SK-N-SH (cell line): ENCODE measurements around the gene AGT. TPM values are rescaled to one million over a fixed set of nuclear protein-coding genes. Genes with fewer than 3 reads are reported as not detected.

ENCODE experiments used
- CTCF ChIA-PET: fragments of 300-600, 350-600 bp; formaldehyde crosslinking; extraction: SDS; loops from one replicate; lab custom pipeline; 2021; lab: Yijun Ruan, JAX
- POLR2A ChIA-PET: fragments of 350-600 bp; sonication (Branson Sonifier 250); formaldehyde crosslinking; extraction: SDS; loops from one replicate; lab custom pipeline; 2020; ENCODE audit warnings: antibody characterized with exemption, inconsistent platforms; lab: Yijun Ruan, JAX
- DNase-seq: peaks from one replicate; pipeline ENCODE4 v3.0.0; 2012
- H2AFZ ChIP-seq: fragments of 200-600 bp; sonication (generic); 2 replicates; pipeline ENCODE4 v1.8.1; 2016; ENCODE audit warnings: antibody characterized with exemption, mild to moderate bottlenecking, low read depth
- H3F3A ChIP-seq: fragments of 200-600 bp; sonication (generic); replicated peaks from 2 replicates; pipeline ENCODE3; 2016; ENCODE audit warnings: antibody characterized with exemption, mild to moderate bottlenecking; ENCODE audit not compliant: insufficient read depth
- H3K27ac ChIP-seq, 2 experiments: fragments of 200-500 bp in 1 of 2; fragments of 200-600 bp in 1 of 2; sonication (Bioruptor generic) in 1 of 2; sonication (generic), shearing (Covaris generic) in 1 of 2; 2 replicates each; pipeline versions ENCODE4 v1.5.1 to v1.6.1; 2014 to 2016; ENCODE audit warnings: low read depth in 2 of 2, inconsistent platforms in 1 of 2, low read length in 1 of 2, mild to moderate bottlenecking in 1 of 2, mixed read lengths in 1 of 2
- H3K27me3 ChIP-seq: fragments of 200-600 bp; sonication (generic), shearing (Covaris generic); 2 replicates; pipeline ENCODE4 v1.6.1; 2016; ENCODE audit warnings: mixed run types; ENCODE audit not compliant: insufficient read depth
- H3K36me3 ChIP-seq, 2 experiments: fragments of 200-500 bp in 1 of 2; fragments of 200-600 bp in 1 of 2; sonication (Bioruptor generic) in 1 of 2; sonication (generic) in 1 of 2; replicated peaks in 1 of 2; 2 replicates each; pipeline versions ENCODE3 to v1.5.1; 2014 to 2016; ENCODE audit warnings: low read length in 1 of 2, mild to moderate bottlenecking in 1 of 2; ENCODE audit not compliant: insufficient read depth in 2 of 2, control insufficient read depth in 1 of 2
- H3K4me1 ChIP-seq, 2 experiments: fragments of 200-500 bp in 1 of 2; fragments of 200-600 bp in 1 of 2; sonication (Bioruptor generic) in 1 of 2; sonication (generic), shearing (Covaris generic) in 1 of 2; 2 replicates each; pipeline versions ENCODE4 v1.5.1 to v1.6.1; 2014 to 2016; ENCODE audit warnings: low read depth in 1 of 2, low read length in 1 of 2, mixed run types in 1 of 2; ENCODE audit not compliant: insufficient read depth in 2 of 2, control insufficient read depth in 1 of 2
- H3K4me2 ChIP-seq: fragments of 200-600 bp; sonication (generic), shearing (Covaris generic); 2 replicates; pipeline ENCODE4 v1.6.1; 2017; ENCODE audit warnings: mixed run types
- H3K4me3 ChIP-seq, 2 experiments: fragments of 200-500 bp in 1 of 2; fragments of 200-600 bp in 1 of 2; sonication (Bioruptor generic) in 1 of 2; sonication (generic), shearing (Covaris generic) in 1 of 2; 2 replicates each; pipeline versions ENCODE4 v1.5.1 to v1.8.1; 2014 to 2016; ENCODE audit warnings: low read depth in 2 of 2, inconsistent platforms in 1 of 2, low read length in 1 of 2, mild to moderate bottlenecking in 1 of 2, mixed read lengths in 1 of 2, moderate library complexity in 1 of 2
- H3K79me2 ChIP-seq: fragments of 200-600 bp; sonication (generic); 2 replicates; pipeline ENCODE4 v1.8.1; 2017; ENCODE audit warnings: mild to moderate bottlenecking; ENCODE audit not compliant: insufficient read depth
- H3K9ac ChIP-seq: fragments of 200-600 bp; sonication (generic); 2 replicates; pipeline ENCODE4 v1.6.1; 2017; ENCODE audit warnings: mixed run types
- H3K9me2 ChIP-seq: fragments of 200-600 bp; sonication (generic); 2 replicates; pipeline ENCODE4 v1.6.1; 2017; ENCODE audit warnings: mixed run types
- H3K9me3 ChIP-seq: fragments of 200-600 bp; sonication (generic); 2 replicates; pipeline ENCODE4 v1.6.1; 2017; ENCODE audit warnings: mixed run types, mild to moderate bottlenecking, moderate library complexity
- H4K20me1 ChIP-seq: fragments of 200-600 bp; sonication (generic); 2 replicates; pipeline ENCODE4 v1.6.1; 2017; ENCODE audit warnings: mild to moderate bottlenecking, mixed run types; ENCODE audit not compliant: insufficient read depth
- EP300 ChIP-seq, 2 experiments: IDR thresholded peaks; 2 replicates each; pipeline versions ENCODE4 v1.4.0 to v1.6.1; 2012; ENCODE audit warnings: borderline replicate concordance in 1 of 2, low read depth in 1 of 2, low read length in 1 of 2
- EZH2phosphoT487 ChIP-seq: fragments of 200-600 bp; sonication (generic); IDR thresholded peaks from 2 replicates; pipeline ENCODE4 v1.6.1; 2017; ENCODE audit warnings: low read depth, mixed run types, mild to moderate bottlenecking, antibody characterized with exemption, moderate library complexity, borderline replicate concordance
- FOSL2 ChIP-seq: IDR thresholded peaks from 2 replicates; pipeline ENCODE4 v1.4.0; 2012; ENCODE audit warnings: low read depth, mild to moderate bottlenecking, moderate library complexity, borderline replicate concordance
- FOXM1 ChIP-seq: IDR thresholded peaks from 2 replicates; pipeline ENCODE4 v1.4.0; 2012; ENCODE audit warnings: low read depth, mild to moderate bottlenecking
- GABPA ChIP-seq: IDR thresholded peaks from 2 replicates; pipeline ENCODE4 v1.4.0; 2012; ENCODE audit warnings: low read depth, mild to moderate bottlenecking
- GATA2 ChIP-seq: sonication (generic); formaldehyde crosslinking; IDR thresholded peaks from 2 replicates; pipeline ENCODE4 v1.5.0; 2020; ENCODE audit warnings: mild to moderate bottlenecking, missing genetic modification reagents
- MEF2A ChIP-seq: IDR thresholded peaks from 2 replicates; pipeline ENCODE4 v1.4.0; 2012; ENCODE audit warnings: low read depth, borderline replicate concordance
- MXI1 ChIP-seq: IDR thresholded peaks from 2 replicates; pipeline ENCODE4 v1.6.1; 2012; ENCODE audit warnings: mild to moderate bottlenecking, low read depth, low read length, improper control_type of control experiment
- NFIC ChIP-seq: IDR thresholded peaks from 2 replicates; pipeline ENCODE4 v1.4.0; 2012; ENCODE audit warnings: borderline replicate concordance
- NRF1 ChIP-seq: IDR thresholded peaks from 2 replicates; pipeline ENCODE4 v1.6.1; 2012; ENCODE audit warnings: low read depth, mild to moderate bottlenecking, low read length
- POLR2AphosphoS5 ChIP-seq: IDR thresholded peaks from 2 replicates; pipeline ENCODE4 v1.6.1; 2012; ENCODE audit warnings: low read depth, low read length
- RAD21 ChIP-seq: IDR thresholded peaks from 2 replicates; pipeline ENCODE4 v1.6.1; 2012; ENCODE audit warnings: mild to moderate bottlenecking, low read length
- RCOR1 ChIP-seq: fragments of 150-350 bp; IDR thresholded peaks from 2 replicates; pipeline ENCODE4 v1.6.1; 2017; ENCODE audit warnings: antibody characterized with exemption, low read length
- RFX5 ChIP-seq: IDR thresholded peaks from 2 replicates; pipeline ENCODE4 v1.6.1; 2012; ENCODE audit warnings: mild to moderate bottlenecking, improper control_type of control experiment, low read length
- RXRA ChIP-seq: IDR thresholded peaks from 2 replicates; pipeline ENCODE4 v1.4.0; 2012; ENCODE audit warnings: low read depth, mild to moderate bottlenecking, borderline replicate concordance
- SIN3A ChIP-seq: IDR thresholded peaks from 2 replicates; pipeline ENCODE4 v1.6.1; 2012; ENCODE audit warnings: low read depth, mild to moderate bottlenecking, low read length, moderate library complexity, borderline replicate concordance
- SMC3 ChIP-seq: IDR thresholded peaks from 2 replicates; pipeline ENCODE4 v1.6.1; 2012; ENCODE audit warnings: low read depth, low read length, improper control_type of control experiment
- TCF12 ChIP-seq: IDR thresholded peaks from 2 replicates; pipeline ENCODE4 v1.4.0; 2012
- TEAD4 ChIP-seq: IDR thresholded peaks from 2 replicates; pipeline ENCODE4 v1.4.0; 2012; ENCODE audit warnings: mild to moderate bottlenecking, borderline replicate concordance; ENCODE audit not compliant: insufficient read depth
- USF1 ChIP-seq: IDR thresholded peaks from 2 replicates; pipeline ENCODE4 v1.4.0; 2012; ENCODE audit warnings: low read depth, borderline replicate concordance
- YY1 ChIP-seq: IDR thresholded peaks from 2 replicates; pipeline ENCODE4 v1.4.0; 2012; ENCODE audit warnings: low read depth, mild to moderate bottlenecking
- WGBS: methylation state at CpG from one replicate; pipeline ENCODE4 v1.1.6; 2017; ENCODE audit warnings: low lambda C conversion rate; 5-methylcytosine and 5-hydroxymethylcytosine counted together
- polyA plus RNA-seq, 3 experiments: library from polyadenylated mRNA; depleted of rRNA; stranded (reverse); fragments of >200 nt; gene quantifications; 2 replicates each; pipeline ENCODE4 v1.2.3, GENCODE V29; 2012

AGT gene
- polyA plus RNA-seq, 1 of the 3 experiments (the other 2 are of a cell fraction): 0.39 TPM

- Histone ChIP-seq H3K9me3 (no peaks in the 10 kb centered on the region), H3K27me3 (no peaks in the 10 kb centered on the region), H3K79me2 (no peaks in the 10 kb centered on the region), H4K20me1 (no peaks in the 10 kb centered on the region), H3K27ac (no peak overlapping the region), H3K4me2 (no peak overlapping the region), H3K4me3 (no peak overlapping the region), H3K4me1 (no peaks in the 10 kb centered on the region), H3K36me3 (peaks cover 0 to 11% of the 10 kb centered on the region in 2 experiments), H3K9me2 (no peaks in the 10 kb centered on the region), H3K9ac (no peak overlapping the region), H2AFZ (no peak overlapping the region), H3F3A (no peaks in the 10 kb centered on the region)
- no peak for TF ChIP-seq FOXM1
- DNase-seq: no peak
- 95% methylated on average over 14 of the region's 14 CpGs for WGBS
- ChIA-PET CTCF (interaction anchor here (1.1 kb wide), 1 partner anchor 37 kb away, joined by 4 read pairs; no protein-coding TSS in a partner anchor), POLR2A (no interaction called here)
Observed at GRCh38 chr1:230698130-230698529, 15.8 kb downstream of the AGT start.

- Histone ChIP-seq H3K9ac (no peak overlapping the region), H3K79me2 (no peaks in the 10 kb centered on the region), H3F3A (no peaks in the 10 kb centered on the region), H3K27me3 (no peaks in the 10 kb centered on the region), H3K9me3 (no peaks in the 10 kb centered on the region), H4K20me1 (no peaks in the 10 kb centered on the region), H3K36me3 (peaks cover 7 to 17% of the 10 kb centered on the region in 2 experiments), H3K4me1 (no peaks in the 10 kb centered on the region), H3K27ac (no peak overlapping the region), H3K4me2 (no peak overlapping the region), H3K4me3 (no peak overlapping the region), H2AFZ (no peak overlapping the region), H3K9me2 (no peaks in the 10 kb centered on the region)
- POLR2A ChIA-PET: no interaction called here
- WGBS: 69% methylated on average over 6 of the region's 7 CpGs
- TF ChIP-seq MXI1 (no peak), RCOR1 (no peak), FOSL2 (no peak)
- DNase-seq: no peak
- CTCF ChIA-PET: no interaction called here
Observed at GRCh38 chr1:230696722-230697437, 17.0 kb downstream of the AGT start.

- no peak for DNase-seq
- no peaks in the 10 kb centered on the region for H3K27me3 ChIP-seq
- no peaks in the 10 kb centered on the region for H3K9me2 ChIP-seq
- H3K79me2 ChIP-seq: no peaks in the 10 kb centered on the region
- TF ChIP-seq USF1 (no peak), TCF12 (no peak), NFIC (no peak), NRF1 (no peak), TEAD4 (no peak), EP300 (IDR thresholded peaks at IDR 0.05; ENCODE audit: borderline replicate concordance in 1 of 2, low read depth in 1 of 2, low read length in 1 of 2) (no peak), YY1 (no peak), RXRA (no peak), RFX5 (no peak), GABPA (no peak), EZH2phosphoT487 (no peak), POLR2AphosphoS5 (no peak), GATA2 (no peak), FOSL2 (no peak), MEF2A (no peak), SMC3 (no peak), SIN3A (no peak), MXI1 (no peak), RAD21 (no peak), RCOR1 (no peak)
- no peaks in the 10 kb centered on the region for H3K4me1 ChIP-seq
- H3K4me3 ChIP-seq: no peak overlapping the region
- ChIA-PET POLR2A (no interaction called here), CTCF (interaction anchor here (1.3 kb wide), 1 partner anchor 99 kb away, joined by 3 read pairs; no protein-coding TSS in a partner anchor)
- H3K9me3 ChIP-seq: no peaks in the 10 kb centered on the region
- no peaks in the 10 kb centered on the region for H4K20me1 ChIP-seq
- no peak overlapping the region for H3K27ac ChIP-seq
- no peaks in the 10 kb centered on the region for H3F3A ChIP-seq
- 96% methylated on average over 4 of the region's 8 CpGs for WGBS
- H2AFZ ChIP-seq: no peak overlapping the region
- H3K4me2 ChIP-seq: no peak overlapping the region
- H3K36me3 ChIP-seq: peaks cover 12 to 24% of the 10 kb centered on the region in 2 experiments
- H3K9ac ChIP-seq: no peak overlapping the region
Observed at GRCh38 chr1:230696218-230696617, 17.7 kb downstream of the AGT start.
